Mucosa of gallbladder (tissue), 1 donor: ENCODE measurements around the gene FARP2. TPM values are rescaled to one million over a fixed set of nuclear protein-coding genes. Genes with fewer than 3 reads are reported as not detected.
A peak's percentile ranks its signal among the peaks of the same experiment; 100 is the strongest.
"Not testable (repeated sequence)": the region's sequence is repeated elsewhere in the genome, so short reads cannot be mapped to it uniquely, and the experiment has no call there.

ENCODE experiments used
- DNase-seq: peaks from one replicate; pipeline ENCODE4 v3.0.0-alpha.2; 2020; ENCODE audit warnings: low spot score
- total RNA-seq: library from RNA; stranded (reverse); gene quantifications from one replicate; pipeline ENCODE4 v1.2.1, GENCODE V29; 2021
- donor health status: DM: no; HTN: no; CAD: no.

Gene FARP2
- total RNA-seq, 1 donor from 2014 or later, result 68.8 TPM

- DNase-seq, result no peak
Observed at GRCh38 chr2:241364781-241365180, 8.7 kb downstream of the FARP2 start.

DNA sequence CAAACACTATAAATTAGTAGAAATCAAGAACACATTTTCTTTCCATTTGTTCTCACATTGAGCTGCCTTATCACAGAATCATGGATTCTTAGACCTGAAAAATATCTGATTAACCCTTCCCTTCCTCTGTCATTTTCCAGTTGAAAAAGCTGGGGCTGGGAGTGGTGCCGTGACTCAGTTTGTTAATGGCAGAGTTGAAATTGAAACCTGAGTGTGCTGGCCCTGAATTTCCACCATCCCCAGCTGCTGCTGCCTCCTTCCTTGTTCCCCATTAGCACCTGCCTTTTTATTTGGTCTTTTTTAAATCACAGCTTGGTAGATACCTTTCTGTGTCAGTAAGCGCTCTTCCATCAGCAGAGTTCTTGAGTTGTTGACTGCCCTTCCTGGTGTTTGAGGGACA is 10.6 kb downstream of the FARP2 start:
- DNase-seq, result no peak

DNA sequence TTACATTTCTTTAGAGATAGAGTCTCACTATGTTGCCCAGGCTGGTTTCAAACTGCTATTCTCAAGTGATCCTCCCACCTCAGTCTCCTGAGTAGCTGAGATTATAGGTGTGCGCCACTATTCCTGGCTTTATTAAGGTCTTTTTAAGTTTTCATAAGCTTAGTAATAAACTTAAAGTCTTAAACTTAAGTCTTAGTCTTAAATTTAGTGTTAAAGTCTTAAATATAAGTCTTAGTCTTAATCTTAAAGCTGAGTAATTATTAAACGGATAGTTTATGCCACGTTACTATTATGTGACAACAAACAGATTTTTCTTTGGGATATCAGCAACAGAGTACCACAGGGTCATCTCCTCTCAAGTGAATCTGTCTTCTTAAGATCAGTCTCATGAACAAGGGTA is 12.6 kb downstream of the FARP2 start:
- no peak for DNase-seq

DNA sequence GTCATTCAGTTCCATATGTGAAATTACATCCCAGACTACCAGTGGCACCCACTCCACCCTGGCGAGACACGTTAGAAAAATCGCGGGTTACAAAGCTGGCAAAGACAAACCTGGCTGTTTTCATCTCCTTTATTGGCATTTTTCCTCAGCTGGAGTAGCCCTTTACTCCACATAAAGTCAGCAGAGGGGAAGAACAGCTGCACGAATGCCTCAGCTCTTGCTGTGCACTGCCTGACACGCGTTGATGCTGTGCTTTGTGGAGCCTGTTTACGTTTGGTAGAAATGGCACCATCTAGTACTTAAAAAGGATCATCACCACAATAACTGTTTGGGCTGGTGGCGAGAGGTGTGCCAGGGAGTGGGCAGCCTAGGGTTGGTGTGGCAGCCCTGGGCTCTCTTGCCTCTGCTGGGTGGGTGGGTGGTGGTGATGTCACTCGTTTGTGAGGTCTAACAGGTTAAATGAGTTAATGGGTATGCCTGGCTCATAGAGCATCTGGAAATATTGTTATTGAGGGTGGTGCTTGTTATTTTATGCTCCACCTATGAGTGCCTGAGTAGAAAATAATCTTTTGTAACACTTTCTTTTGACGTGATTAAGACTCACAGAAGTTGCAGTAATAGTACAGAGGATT is 16.4 kb downstream of the FARP2 start:
- no peak for DNase-seq

- DNase-seq, result no peak
Observed at GRCh38 chr2:241373446-241373845, 17.4 kb downstream of the FARP2 start.

DNA sequence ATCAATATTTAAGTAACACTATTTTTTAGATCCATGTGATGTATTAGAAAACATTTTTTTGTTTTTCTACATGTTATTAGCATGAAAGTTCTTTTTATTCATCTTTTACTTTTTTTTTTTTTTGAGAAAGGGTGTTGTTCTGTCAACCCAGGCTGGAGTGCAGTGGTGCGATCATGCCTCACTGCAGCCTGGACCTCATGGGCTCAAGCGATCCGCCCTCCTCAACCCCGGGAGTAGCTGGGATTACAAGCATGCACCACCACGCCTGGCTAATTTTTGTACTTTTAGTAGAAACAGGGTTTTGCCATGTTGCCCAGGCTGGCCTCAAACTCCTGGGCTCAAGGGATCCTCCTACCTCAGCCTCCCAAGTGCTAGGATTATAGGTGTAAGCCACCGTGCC is 17.8 kb downstream of the FARP2 start:
- DNase-seq, result not testable (repeated sequence)

- DNase-seq, result no peak
Observed at GRCh38 chr2:241375300-241375699, 19.2 kb downstream of the FARP2 start.

GRCh38 chr2:241376808-241377207 is 20.7 kb downstream of the FARP2 start:
- no peak for DNase-seq

GRCh38 chr2:241378816-241379215 is 22.7 kb downstream of the FARP2 start:
- no peak for DNase-seq

- no peak for DNase-seq
Observed at GRCh38 chr2:241379481-241380480, 23.7 kb downstream of the FARP2 start.

DNA sequence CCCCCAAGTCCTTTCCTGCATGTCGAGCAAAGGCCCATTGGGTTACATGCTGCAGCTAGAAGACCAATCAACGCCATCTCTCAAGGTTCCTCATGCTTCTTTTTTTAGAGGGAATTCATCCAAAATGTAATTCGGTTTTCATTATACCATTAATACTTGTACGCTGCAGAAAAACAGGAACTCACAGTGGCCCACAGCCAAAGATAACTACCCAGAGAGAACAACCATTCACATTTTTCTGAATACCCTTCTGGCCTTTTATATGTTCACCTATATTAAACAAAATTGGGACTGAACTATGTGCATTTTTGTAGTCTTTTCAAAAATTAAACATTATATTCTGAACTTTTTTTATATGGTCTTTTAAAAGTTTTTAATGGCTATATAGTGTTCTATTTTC is 25.8 kb downstream of the FARP2 start:
- no peak for DNase-seq

DNA sequence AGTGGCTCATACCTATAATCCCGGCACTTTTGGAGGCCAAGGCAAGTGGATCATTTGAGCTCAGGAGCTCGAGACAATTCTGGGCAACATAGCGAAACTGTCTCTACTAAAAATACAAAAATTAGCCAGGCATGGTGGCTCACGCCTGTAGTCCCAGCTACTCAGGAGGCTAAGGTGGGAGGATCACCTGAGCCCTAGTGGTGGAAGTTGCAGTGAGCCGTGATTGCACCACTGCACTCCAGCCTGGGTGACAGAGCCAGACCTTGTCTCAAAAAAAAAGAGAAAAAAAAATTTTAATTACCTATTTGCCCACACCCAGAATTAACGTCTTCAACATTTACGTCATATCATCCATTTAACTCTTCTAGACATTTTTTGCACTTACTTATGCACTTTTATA is 29.4 kb downstream of the FARP2 start:
- not testable (repeated sequence) for DNase-seq

DNA sequence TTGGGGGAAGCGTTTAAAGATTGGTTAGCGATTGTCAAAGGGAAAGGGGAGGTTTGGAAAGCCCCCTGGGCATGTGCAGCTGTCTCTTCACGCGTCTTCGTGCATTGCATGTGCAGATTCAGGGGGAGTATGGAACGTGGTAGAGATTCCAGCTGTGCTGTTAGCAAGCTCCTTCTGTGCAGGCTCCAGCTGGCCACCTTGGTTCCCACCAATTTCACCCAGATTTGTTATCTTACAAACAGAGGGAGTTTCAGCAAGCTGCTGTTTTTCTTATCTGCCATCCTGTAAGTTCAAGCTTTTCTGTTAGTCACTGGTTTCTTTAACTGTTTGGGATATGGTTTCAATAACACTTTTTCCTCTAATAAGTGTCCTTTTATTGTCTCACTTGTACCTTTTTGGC is 30.4 kb downstream of the FARP2 start:
- DNase-seq, result no peak

DNA sequence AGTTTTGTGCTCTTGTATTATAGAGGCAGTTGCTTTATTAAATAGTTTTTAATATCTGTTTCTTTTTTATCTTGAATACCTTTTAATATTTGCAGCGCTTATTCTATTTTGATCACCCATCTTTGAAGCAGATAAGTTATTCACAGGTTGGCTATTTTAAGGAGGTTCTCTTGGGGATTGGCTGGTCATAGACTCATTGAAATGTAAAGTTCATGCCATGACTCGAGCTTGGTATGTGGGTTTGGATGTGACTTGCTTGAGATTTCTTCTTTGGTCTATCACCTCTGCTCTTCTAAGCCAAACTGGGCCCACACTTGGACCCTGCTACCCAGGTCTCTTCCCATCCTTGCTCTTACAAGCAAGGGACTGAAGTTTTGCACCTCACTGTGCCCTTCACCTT is 33.6 kb downstream of the FARP2 start:
- DNase-seq, result no peak

- no peak for DNase-seq
Observed at GRCh38 chr2:241390301-241391206, 34.5 kb downstream of the FARP2 start.

DNA sequence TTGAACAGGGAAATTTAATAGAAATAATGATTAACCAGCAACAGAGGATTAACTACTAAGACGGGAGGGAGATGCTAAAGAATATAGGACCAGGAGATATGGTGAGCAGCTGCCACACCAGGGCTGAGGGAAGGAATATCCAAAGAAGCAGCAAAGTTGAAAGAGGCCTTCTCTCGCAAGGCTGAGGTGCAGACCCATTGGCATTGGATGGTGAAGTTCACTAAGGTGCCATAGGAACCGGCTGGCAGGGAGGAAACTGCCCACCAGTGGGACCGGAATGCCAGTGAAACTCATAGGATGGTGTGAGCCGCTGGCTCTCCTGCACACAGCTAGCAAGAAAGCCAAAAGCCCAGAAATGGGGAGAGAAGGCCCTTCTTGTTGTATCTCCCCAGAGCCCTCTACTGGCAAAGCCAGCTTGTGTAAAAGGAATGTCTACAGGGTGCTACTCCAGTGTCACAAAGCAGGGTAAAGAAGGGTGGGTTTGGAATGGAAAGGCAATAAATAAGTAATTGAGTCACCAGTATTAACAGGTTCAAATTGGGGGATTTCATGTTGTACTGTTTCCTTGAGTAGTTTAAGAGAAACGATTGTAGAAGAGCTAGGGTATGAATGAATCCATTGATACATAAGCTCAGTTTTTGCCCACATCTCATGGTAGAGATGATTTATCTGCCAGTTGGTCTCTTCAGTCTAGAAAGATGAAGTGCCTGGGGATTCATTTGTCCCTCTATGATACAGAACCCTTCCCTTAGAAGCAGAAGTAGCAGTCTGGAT is 36.0 kb downstream of the FARP2 start:
- DNase-seq, result peak; percentile 50

- not testable (repeated sequence) for DNase-seq
Observed at GRCh38 chr2:241392753-241393152, 36.7 kb downstream of the FARP2 start.

GRCh38 chr2:241393524-241394196 is 37.6 kb downstream of the FARP2 start:
- no peak for DNase-seq

DNA sequence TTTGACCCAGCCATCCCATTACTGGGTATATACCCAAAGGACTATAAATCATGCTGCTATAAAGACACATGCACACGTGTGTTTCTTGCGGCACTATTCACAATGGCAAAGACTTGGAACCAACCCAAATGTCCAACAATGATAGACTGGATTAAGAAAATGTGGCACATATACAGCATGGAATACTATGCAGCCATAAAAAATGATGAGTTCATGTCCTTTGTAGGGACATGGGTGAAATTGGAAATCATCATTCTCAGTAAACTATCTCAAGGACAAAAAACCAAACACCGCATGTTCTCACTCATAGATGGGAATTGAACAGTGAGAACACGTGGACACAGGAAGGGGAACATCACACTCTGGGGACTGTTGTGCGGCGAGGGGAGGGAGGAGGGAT is 40.7 kb downstream of the FARP2 start:
- not testable (repeated sequence) for DNase-seq
